ENCODE data around the gene RABGGTA. TPM values are rescaled to one million over a fixed set of nuclear protein-coding genes. Genes with fewer than 3 reads are reported as not detected.

RABGGTA gene
- total and polyA plus RNA-seq, 9 of the 15 experiments (the other 6 are each of a cell fraction or from before 2014, with no cell fraction given), result 4.5 to 24.2 (median 15.5) TPM

GRCh38 chr14:24277071-24277470 is 5.7 kb upstream of the RABGGTA start:
- TF ChIP-seq ZNF165 (CRISPR knock-in tag; IDR thresholded peaks at IDR 0.05; ENCODE audit: borderline replicate concordance), result no peak
- TF ChIP-seq EWSR1 (IDR thresholded peaks at IDR 0.05; ENCODE audit: borderline replicate concordance, low read depth, partially characterized antibody), result no peak
- no peak for TF ChIP-seq ZNF79 (CRISPR knock-in tag; IDR thresholded peaks at IDR 0.05; ENCODE audit: low read depth)
- no peak for TF ChIP-seq TAL1 (IDR thresholded peaks at IDR 0.05)
- no peak for TF ChIP-seq KLF6 (CRISPR knock-in tag; IDR thresholded peaks at IDR 0.05; ENCODE audit: borderline replicate concordance)
- TF ChIP-seq, protein P1, sequence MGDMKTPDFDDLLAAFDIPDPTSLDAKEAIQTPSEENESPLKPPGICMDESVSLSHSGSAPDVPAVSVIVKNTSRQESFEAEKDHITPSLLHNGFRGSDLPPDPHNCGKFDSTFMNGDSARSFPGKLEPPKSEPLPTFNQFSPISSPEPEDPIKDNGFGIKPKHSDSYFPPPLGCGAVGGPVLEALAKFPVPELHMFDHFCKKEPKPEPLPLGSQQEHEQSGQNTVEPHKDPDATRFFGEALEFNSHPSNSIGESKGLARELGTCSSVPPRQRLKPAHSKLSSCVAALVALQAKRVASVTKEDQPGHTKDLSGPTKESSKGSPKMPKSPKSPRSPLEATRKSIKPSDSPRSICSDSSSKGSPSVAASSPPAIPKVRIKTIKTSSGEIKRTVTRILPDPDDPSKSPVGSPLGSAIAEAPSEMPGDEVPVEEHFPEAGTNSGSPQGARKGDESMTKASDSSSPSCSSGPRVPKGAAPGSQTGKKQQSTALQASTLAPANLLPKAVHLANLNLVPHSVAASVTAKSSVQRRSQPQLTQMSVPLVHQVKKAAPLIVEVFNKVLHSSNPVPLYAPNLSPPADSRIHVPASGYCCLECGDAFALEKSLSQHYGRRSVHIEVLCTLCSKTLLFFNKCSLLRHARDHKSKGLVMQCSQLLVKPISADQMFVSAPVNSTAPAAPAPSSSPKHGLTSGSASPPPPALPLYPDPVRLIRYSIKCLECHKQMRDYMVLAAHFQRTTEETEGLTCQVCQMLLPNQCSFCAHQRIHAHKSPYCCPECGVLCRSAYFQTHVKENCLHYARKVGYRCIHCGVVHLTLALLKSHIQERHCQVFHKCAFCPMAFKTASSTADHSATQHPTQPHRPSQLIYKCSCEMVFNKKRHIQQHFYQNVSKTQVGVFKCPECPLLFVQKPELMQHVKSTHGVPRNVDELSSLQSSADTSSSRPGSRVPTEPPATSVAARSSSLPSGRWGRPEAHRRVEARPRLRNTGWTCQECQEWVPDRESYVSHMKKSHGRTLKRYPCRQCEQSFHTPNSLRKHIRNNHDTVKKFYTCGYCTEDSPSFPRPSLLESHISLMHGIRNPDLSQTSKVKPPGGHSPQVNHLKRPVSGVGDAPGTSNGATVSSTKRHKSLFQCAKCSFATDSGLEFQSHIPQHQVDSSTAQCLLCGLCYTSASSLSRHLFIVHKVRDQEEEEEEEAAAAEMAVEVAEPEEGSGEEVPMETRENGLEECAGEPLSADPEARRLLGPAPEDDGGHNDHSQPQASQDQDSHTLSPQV (IDR thresholded peaks at IDR 0.05), result no peak
- TF ChIP-seq ZNF140 (CRISPR knock-in tag; IDR thresholded peaks at IDR 0.05), result no peak
- TF ChIP-seq CUX1 (CRISPR knock-in tag; IDR thresholded peaks at IDR 0.05), result no peak
- no peak for TF ChIP-seq EP300 (IDR thresholded peaks at IDR 0.05; ENCODE audit: low read length)
- TF ChIP-seq SOX6 (IDR thresholded peaks at IDR 0.05), result no peak
- TF ChIP-seq ZNF644 (tag; IDR thresholded peaks at IDR 0.05; ENCODE audit: low read depth), result no peak
- TF ChIP-seq ETV1 (tag; conservative IDR thresholded peaks at IDR 0.05; ENCODE audit: low read depth), result no peak
- no peak for TF ChIP-seq HNRNPH1 (optimal IDR thresholded peaks at IDR 0.05; ENCODE audit: low read depth, low read length)
- TF ChIP-seq ZNF12 (CRISPR knock-in tag; IDR thresholded peaks at IDR 0.05), result no peak
- H3K79me2 ChIP-seq (ENCODE audit: control insufficient read depth, insufficient read depth, low read length), result no peaks in the 10 kb centered on the region
- in situ Hi-C loops (cut with MboI) (no loop called here), intact Hi-C loops (cut with micrococcal nuclease) (no loop called here)
- H3K27ac ChIP-seq (ENCODE audit: extremely low read depth, low read depth, low read length), result no peak overlapping the region
- POLR2A ChIA-PET, result no interaction called here
- H2AFZ ChIP-seq (ENCODE audit: low read depth, low read length), result no peak overlapping the region
- WGBS (ENCODE audit: insufficient coverage, low coverage, missing lambda C conversion rate), result 71% methylated on average over 4 of the region's 6 CpGs
- no peak overlapping the region for H3K4me3 ChIP-seq
- CTCF ChIA-PET (ENCODE audit: low intra/inter-chr PET ratio), result no interaction called here
- peaks cover 2% of the 10 kb centered on the region for H3K9me1 ChIP-seq (ENCODE audit: control insufficient read depth, insufficient read depth, low read length)
- peaks cover 16 to 26% of the 10 kb centered on the region in 2 experiments; a peak in 4 of 5 replicates for H3K4me1 ChIP-seq (replicated peaks in 1 of 2; ENCODE audit: control insufficient read depth in 2 of 2, insufficient read depth in 2 of 2, low read length in 2 of 2)
- FAIRE-seq, result no peak
- no peaks in the 10 kb centered on the region for H3K27me3 ChIP-seq (ENCODE audit: control insufficient read depth in 2 of 2, insufficient read depth in 2 of 2, low read length in 2 of 2)
- H3K4me2 ChIP-seq (ENCODE audit: insufficient read depth, low read length), result no peak overlapping the region
- no peaks in the 10 kb centered on the region for H3K9me3 ChIP-seq (replicated peaks; ENCODE audit: control insufficient read depth, insufficient read depth, low read depth, low read length)
- DNase-seq (ENCODE audit: extremely low read depth in 1 of 4, low spot score in 3 of 4), result no peak
- no TSS peak for BruUV-seq (replicated peaks)
- no peaks in the 10 kb centered on the region; the same call in 2 of the 3 replicates for H3K36me3 ChIP-seq (ENCODE audit: control insufficient read depth, insufficient read depth, low read length)
- ATAC-seq, result no peak
- no peaks in the 10 kb centered on the region for H4K20me1 ChIP-seq (replicated peaks; ENCODE audit: control insufficient read depth, insufficient read depth, low read length)
- no peak overlapping the region for H3K9ac ChIP-seq (ENCODE audit: insufficient read depth in 1 of 2, low read depth in 2 of 2, low read length in 2 of 2)

All from K562 (cell line).